Activated T-cell treated with anti-CD3 and anti-CD28 coated beads, Interleukin-2, amount 50 U/mL, for 48 hours (primary cell): Measurements from ENCODE around the gene NPHP4.

ENCODE experiments used
- DNase-seq, 2 experiments: peaks; one replicate each; pipeline ENCODE4 v3.0.0-alpha.2; 2020

The NPHP4 gene

GRCh38 chr1:5888606-5889211 is 103.5 kb downstream of the NPHP4 start:
- no peak for DNase-seq

GRCh38 chr1:5887971-5888361 is 104.3 kb downstream of the NPHP4 start:
- no peak for DNase-seq

- no peak for DNase-seq
Observed at GRCh38 chr1:5887349-5887970, 104.8 kb downstream of the NPHP4 start.

- no peak for DNase-seq
Observed at GRCh38 chr1:5886541-5887348, 105.5 kb downstream of the NPHP4 start.

GRCh38 chr1:5886140-5886483 is 106.1 kb downstream of the NPHP4 start:
- no peak for DNase-seq

- no peak for DNase-seq
Observed at GRCh38 chr1:5885471-5886139, 106.6 kb downstream of the NPHP4 start.

GRCh38 chr1:5884110-5884509 is 108.1 kb downstream of the NPHP4 start:
- DNase-seq, result no peak

GRCh38 chr1:5883129-5884048 is 108.8 kb downstream of the NPHP4 start:
- DNase-seq, result no peak

GRCh38 chr1:5882367-5883128 is 109.7 kb downstream of the NPHP4 start:
- DNase-seq, result no peak

GRCh38 chr1:5881526-5882222 is 110.6 kb downstream of the NPHP4 start:
- DNase-seq, result no peak

- DNase-seq, result no peak
Observed at GRCh38 chr1:5880630-5881405, 111.4 kb downstream of the NPHP4 start.

GRCh38 chr1:5879421-5879820 is 112.8 kb downstream of the NPHP4 start:
- no peak for DNase-seq

- DNase-seq, result no peak
Observed at GRCh38 chr1:5878971-5879370, 113.3 kb downstream of the NPHP4 start.

GRCh38 chr1:5877683-5878530 is 114.3 kb downstream of the NPHP4 start:
- DNase-seq, result no peak

- no peak for DNase-seq
Observed at GRCh38 chr1:5877001-5877400, 115.2 kb downstream of the NPHP4 start.

GRCh38 chr1:5876094-5876650 is 116.1 kb downstream of the NPHP4 start:
- no peak for DNase-seq

GRCh38 chr1:5875345-5875910 is 116.8 kb downstream of the NPHP4 start:
- DNase-seq, result no peak

GRCh38 chr1:5874416-5875110 is 117.7 kb downstream of the NPHP4 start:
- no peak for DNase-seq
